G401 (cell line): ENCODE results near the gene IRF4. TPM values are rescaled to one million over a fixed set of nuclear protein-coding genes. Genes with fewer than 3 reads are reported as not detected.
"Not testable (repeated sequence)": the region's sequence is repeated elsewhere in the genome, so short reads cannot be mapped to it uniquely, and the experiment has no call there.

Source experiments
- DNase-seq: peaks from one replicate; pipeline ENCODE4 v3.0.0-alpha.2; 2015; ENCODE audit warnings: low spot score
- in situ Hi-C: cut with HindIII; loops from 2 replicates; pipeline ENCODE4 v1.10.0; 2016; ENCODE audit warnings: low sequenced_read_pairs, mixed read lengths
- total RNA-seq: library from RNA; depleted of rRNA; stranded (reverse); fragments of >200 nt; shearing (Covaris generic); gene quantifications from 2 replicates; pipeline ENCODE4 v1.2.3, GENCODE V29; 2014

IRF4 gene
- total RNA-seq, 1 experiment from 2014 or later: not detected

GRCh38 chr6:363909-364308, 27.6 kb upstream of the IRF4 start:
- in situ Hi-C loops: no loop called here
- DNase-seq: no peak

GRCh38 chr6:364609-365540, 26.7 kb upstream of the IRF4 start:
- in situ Hi-C loops: no loop called here
- DNase-seq: no peak

- no peak for DNase-seq
- in situ Hi-C loops: no loop called here
Observed at GRCh38 chr6:365835-366234, 25.7 kb upstream of the IRF4 start.

- in situ Hi-C loops: no loop called here
- DNase-seq: no peak
Observed at GRCh38 chr6:366389-367297, 24.9 kb upstream of the IRF4 start.

DNA sequence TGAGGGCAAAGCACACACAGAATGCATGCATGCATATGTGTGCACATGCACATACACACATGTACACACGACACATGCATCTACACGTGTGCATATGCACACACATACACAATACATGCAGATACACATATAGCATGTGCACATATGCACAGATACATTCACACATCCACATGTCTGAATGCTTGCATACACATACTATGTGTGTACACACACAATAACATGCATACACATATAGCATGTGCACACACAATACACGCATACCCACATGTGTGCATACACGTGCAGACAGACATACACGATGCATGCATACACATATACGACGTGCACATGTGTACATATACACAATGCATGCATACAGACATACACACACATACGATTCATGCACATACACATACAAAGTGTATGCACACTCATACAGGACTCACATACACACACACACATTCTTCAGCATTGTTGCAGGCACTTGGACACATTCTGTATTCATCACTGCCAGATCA, 24.2 kb upstream of the IRF4 start:
- in situ Hi-C loops: no loop called here
- no peak for DNase-seq

- DNase-seq: no peak
- in situ Hi-C loops: no loop called here
Observed at GRCh38 chr6:367891-368630, 23.5 kb upstream of the IRF4 start.

- in situ Hi-C loops: no loop called here
- DNase-seq: no peak
Observed at GRCh38 chr6:369559-370431, 21.8 kb upstream of the IRF4 start.

GRCh38 chr6:370555-370954, 21.0 kb upstream of the IRF4 start:
- in situ Hi-C loops: no loop called here
- no peak for DNase-seq

DNA sequence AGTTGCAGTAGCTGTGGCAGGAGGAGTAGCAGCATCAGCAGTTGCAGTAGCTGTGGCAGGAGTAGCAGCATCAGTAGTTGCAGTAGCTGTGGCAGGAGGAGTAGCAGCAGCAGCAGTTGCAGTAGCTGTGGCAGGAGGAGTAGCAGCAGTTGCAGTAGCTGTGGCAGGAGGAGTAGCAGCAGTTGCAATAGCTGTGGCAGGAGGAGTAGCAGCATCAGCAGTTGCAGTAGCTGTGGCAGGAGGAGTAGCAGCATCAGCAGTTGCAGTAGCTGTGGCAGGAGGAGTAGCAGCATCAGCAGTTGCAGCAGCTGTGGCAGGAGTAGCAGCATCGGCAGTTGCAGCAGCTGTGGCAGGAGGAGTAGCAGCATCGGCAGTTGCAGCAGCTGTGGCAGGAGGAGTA, 19.7 kb upstream of the IRF4 start:
- in situ Hi-C loops, DNase-seq: not testable (repeated sequence)

GRCh38 chr6:372336-372911, 19.1 kb upstream of the IRF4 start:
- DNase-seq: no peak
- in situ Hi-C loops: no loop called here

DNA sequence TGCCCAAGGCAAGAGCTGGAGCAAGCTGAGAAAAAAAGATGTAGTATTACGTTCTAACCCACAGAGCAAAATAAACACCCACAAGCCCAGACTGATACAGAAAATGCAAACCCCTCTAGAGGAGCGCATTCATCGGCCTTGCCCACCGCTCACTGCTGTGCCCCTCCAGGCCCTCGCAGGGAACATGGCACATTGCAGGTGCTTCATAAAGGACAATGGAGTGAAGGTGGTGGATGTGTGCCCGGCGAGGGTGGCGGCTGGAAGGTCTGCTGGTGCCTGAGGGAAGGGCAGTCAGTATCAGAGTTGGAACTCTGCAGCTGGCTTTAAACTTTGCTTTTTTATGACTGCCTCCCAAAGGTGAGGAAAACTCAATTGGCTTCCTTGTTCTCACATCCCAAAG, 18.5 kb upstream of the IRF4 start:
- in situ Hi-C loops: no loop called here
- no peak for DNase-seq

- no peak for DNase-seq
- in situ Hi-C loops: no loop called here
Observed at GRCh38 chr6:373773-374724, 17.5 kb upstream of the IRF4 start.

GRCh38 chr6:374956-375355, 16.6 kb upstream of the IRF4 start:
- in situ Hi-C loops: no loop called here
- DNase-seq: no peak

DNA sequence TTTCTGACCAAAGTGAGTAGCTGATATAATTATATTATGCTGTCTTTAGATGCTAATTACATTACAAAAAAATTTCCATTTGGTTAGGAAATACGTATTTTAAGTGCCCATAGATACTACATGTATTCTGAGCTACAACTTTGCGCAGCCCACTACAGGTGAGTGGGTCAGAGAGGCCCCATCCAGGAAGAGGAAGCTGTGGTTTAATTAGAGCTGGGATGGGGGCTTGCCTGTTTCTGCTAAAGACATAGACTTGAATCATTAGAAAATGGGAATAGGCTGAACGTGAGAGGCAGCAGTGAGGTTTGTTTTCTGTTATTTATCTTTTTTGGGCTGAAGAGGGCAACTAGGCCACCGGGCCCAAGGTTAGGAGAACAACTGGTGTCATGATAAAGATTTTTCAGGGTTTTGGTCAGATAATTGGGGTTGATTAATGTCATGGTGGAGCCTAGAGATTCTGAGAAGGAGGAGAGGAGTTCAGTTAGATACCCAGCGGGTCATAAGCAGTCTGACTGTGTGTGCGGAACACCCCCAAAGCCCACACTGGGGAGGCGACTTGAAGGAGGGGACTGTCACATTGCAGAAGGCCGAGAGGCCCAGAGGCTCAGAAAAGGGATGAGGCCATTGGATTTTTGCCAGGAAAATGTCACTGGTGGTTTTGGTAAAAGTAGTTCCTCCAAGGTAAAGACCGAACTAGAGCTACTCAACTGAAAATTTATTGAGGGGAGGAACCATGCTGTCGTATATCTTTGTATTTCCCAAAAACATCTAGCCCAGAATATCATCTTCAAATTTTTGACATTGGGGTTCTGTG, 14.5 kb upstream of the IRF4 start:
- no peak for DNase-seq
- in situ Hi-C loops: no loop called here

GRCh38 chr6:377641-378020, 13.9 kb upstream of the IRF4 start:
- in situ Hi-C loops, DNase-seq: not testable (repeated sequence)
